Measurements from ENCODE around the gene AGO4. TPM values are rescaled to one million over a fixed set of nuclear protein-coding genes. Genes with fewer than 3 reads are reported as not detected.
"Not testable (repeated sequence)": the region's sequence is repeated elsewhere in the genome, so short reads cannot be mapped to it uniquely, and the experiment has no call there.

AGO4 gene
- total RNA-seq, 3 donors from 2014 or later (not counting 1 experiment from before 2014, with no cell fraction given) = 21.8 to 32.0 (median 31.7) TPM

DNA sequence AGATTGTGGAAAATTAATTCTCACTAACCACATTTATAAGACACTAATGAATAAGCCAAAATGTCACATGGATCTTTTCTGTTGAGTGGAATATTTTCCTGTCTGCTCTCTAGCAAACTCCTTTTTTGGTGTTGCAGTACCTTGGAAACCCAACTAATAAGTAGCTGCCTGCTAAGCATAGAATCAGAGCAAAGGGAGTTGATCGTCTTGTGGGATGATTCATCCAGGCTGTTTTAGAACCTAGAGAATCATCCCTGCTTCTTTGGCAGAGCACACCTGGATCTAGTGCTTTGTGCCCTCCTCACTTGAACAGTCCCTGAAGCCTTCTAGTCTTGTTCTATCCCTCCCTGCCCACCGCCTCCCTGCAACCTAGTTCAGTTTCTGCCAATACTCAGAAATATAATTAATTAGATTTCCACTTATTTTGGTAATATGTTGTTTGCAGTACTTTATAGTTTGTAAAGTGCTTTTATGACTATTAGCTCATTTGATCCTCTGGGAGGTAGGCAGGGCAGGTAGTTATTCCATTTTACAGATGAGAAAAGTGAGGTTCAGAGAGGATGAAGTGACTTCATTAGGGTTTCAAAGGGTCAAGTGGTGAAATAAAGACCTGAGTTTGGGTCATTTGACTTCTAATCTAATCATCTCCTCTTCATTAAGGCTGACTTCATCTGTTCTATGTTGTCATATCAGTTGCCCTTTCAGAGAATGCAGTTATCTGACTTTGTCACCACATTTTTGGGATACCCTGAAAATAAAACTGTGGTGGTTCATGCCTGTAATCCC, 2.5 kb downstream of the AGO4 start:
- 79% methylated on average over 2 of the region's 2 CpGs for WGBS (ENCODE audit: insufficient coverage)

DNA sequence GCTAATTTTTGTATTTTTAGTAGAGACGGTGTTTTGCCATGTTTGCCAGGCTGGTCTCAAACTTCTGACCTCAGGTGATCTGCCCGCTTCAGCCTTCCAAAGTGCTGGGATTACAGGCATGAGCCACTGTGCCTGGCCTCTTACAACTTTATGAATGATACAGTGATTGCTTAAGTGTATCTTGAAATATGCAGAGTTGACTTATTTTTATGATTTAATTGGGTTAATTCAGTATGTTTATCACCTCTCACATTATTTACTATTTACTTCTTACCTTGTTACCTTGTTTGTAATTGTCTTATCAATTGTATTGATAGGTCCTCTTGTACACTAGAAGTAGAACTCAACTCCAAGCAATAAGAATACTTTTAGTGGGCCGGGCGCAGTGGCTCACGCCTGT, 4.9 kb downstream of the AGO4 start:
- DNase-seq; H3K4me3 ChIP-seq (ENCODE audit: low read length); intact Hi-C loops (cut with micrococcal nuclease); H3K36me3 ChIP-seq (ENCODE audit: control insufficient read depth, insufficient read depth, low read length); ATAC-seq; H3K4me3 Mint-ChIP-seq; H3K27me3 ChIP-seq (ENCODE audit: control insufficient read depth, insufficient read depth, low read length); H3K27ac Mint-ChIP-seq; H3K9me3 Mint-ChIP-seq; H3K36me3 Mint-ChIP-seq; H3K9me3 ChIP-seq (ENCODE audit: control insufficient read depth, insufficient read depth, low read length); H3K27ac ChIP-seq (ENCODE audit: low read length); H3K27me3 Mint-ChIP-seq (ENCODE audit: low read depth in 2 of 2): not testable (repeated sequence)
- WGBS (ENCODE audit: insufficient coverage) = 95% methylated on average over 5 of the region's 5 CpGs
- peaks cover 25% of the 10 kb centered on the region for H3K4me1 ChIP-seq (ENCODE audit: control insufficient read depth, insufficient read depth, low read length)
- peaks cover 26 to 37% of the 10 kb centered on the region in 2 donors for H3K4me1 Mint-ChIP-seq

More for the DNA sequence above, 2.5 kb downstream of the AGO4 start:
- H3K9me3 Mint-ChIP-seq = no peaks in the 10 kb centered on the region
- Histone ChIP-seq H3K4me1 (ENCODE audit: control insufficient read depth, insufficient read depth, low read length) (peaks cover 30% of the 10 kb centered on the region), H3K27me3 (ENCODE audit: control insufficient read depth, insufficient read depth, low read length) (no peaks in the 10 kb centered on the region), H3K9me3 (ENCODE audit: control insufficient read depth, insufficient read depth, low read length) (no peaks in the 10 kb centered on the region), H3K27ac (ENCODE audit: low read length) (peak overlapping the region; percentile 21), H3K36me3 (ENCODE audit: control insufficient read depth, insufficient read depth, low read length) (no peaks in the 10 kb centered on the region), H3K4me3 (ENCODE audit: low read length) (no peak overlapping the region)
- no peaks in the 10 kb centered on the region for H3K27me3 Mint-ChIP-seq (ENCODE audit: low read depth in 2 of 2)
- H3K27ac Mint-ChIP-seq = peak overlapping the region; percentile 87 to 89
- ATAC-seq (no peak), DNase-seq (peak in 1 of 2 donors; percentile 6)
- no peaks in the 10 kb centered on the region for H3K36me3 Mint-ChIP-seq
- peaks cover 21 to 43% of the 10 kb centered on the region in 2 donors for H3K4me1 Mint-ChIP-seq
- H3K4me3 Mint-ChIP-seq = peak overlapping the region; percentile 93
- TF ChIP-seq, protein P1, sequence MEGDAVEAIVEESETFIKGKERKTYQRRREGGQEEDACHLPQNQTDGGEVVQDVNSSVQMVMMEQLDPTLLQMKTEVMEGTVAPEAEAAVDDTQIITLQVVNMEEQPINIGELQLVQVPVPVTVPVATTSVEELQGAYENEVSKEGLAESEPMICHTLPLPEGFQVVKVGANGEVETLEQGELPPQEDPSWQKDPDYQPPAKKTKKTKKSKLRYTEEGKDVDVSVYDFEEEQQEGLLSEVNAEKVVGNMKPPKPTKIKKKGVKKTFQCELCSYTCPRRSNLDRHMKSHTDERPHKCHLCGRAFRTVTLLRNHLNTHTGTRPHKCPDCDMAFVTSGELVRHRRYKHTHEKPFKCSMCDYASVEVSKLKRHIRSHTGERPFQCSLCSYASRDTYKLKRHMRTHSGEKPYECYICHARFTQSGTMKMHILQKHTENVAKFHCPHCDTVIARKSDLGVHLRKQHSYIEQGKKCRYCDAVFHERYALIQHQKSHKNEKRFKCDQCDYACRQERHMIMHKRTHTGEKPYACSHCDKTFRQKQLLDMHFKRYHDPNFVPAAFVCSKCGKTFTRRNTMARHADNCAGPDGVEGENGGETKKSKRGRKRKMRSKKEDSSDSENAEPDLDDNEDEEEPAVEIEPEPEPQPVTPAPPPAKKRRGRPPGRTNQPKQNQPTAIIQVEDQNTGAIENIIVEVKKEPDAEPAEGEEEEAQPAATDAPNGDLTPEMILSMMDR (IDR thresholded peaks at IDR 0.05) = no peak
- intact Hi-C loops (cut with micrococcal nuclease) = no loop called here

DNA sequence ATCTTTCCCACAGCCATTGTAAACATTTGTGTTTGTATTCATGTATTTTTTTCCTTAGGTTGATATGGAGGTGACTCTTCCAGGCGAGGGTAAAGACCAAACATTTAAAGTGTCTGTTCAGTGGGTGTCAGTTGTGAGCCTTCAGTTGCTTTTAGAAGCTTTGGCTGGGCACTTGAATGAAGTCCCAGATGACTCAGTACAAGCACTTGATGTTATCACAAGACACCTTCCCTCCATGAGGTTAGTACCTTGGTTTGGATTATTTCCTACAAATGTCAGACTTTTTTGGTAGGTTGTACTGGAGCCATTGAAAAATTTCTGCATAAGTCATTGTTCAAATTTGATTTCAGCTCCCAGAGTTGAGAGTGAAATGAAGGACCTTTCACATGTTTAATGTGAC, 17.4 kb downstream of the AGO4 start:
- Mint-ChIP-seq H3K4me1 (no peaks in the 10 kb centered on the region), H3K4me3 (no peak overlapping the region), H3K36me3 (no peaks in the 10 kb centered on the region), H3K27ac (no peak overlapping the region), H3K9me3 (no peaks in the 10 kb centered on the region), H3K27me3 (ENCODE audit: low read depth in 2 of 2) (no peaks in the 10 kb centered on the region)
- intact Hi-C loops (cut with micrococcal nuclease) = no loop called here
- H3K9me3 ChIP-seq (ENCODE audit: control insufficient read depth, insufficient read depth, low read length) = no peaks in the 10 kb centered on the region
- TF ChIP-seq, protein P1 (IDR thresholded peaks at IDR 0.05) = no peak
- no peaks in the 10 kb centered on the region for H3K4me1 ChIP-seq (ENCODE audit: control insufficient read depth, insufficient read depth, low read length)
- H3K27ac ChIP-seq (ENCODE audit: low read length) = no peak overlapping the region
- no peak for ATAC-seq
- peaks cover 48% of the 10 kb centered on the region for H3K36me3 ChIP-seq (ENCODE audit: control insufficient read depth, insufficient read depth, low read length)
- WGBS (ENCODE audit: insufficient coverage) = 100% methylated on average over 1 of the region's 1 CpG
- H3K27me3 ChIP-seq (ENCODE audit: control insufficient read depth, insufficient read depth, low read length) = no peaks in the 10 kb centered on the region
- no peak for DNase-seq
- H3K4me3 ChIP-seq (ENCODE audit: low read length) = no peak overlapping the region

DNA sequence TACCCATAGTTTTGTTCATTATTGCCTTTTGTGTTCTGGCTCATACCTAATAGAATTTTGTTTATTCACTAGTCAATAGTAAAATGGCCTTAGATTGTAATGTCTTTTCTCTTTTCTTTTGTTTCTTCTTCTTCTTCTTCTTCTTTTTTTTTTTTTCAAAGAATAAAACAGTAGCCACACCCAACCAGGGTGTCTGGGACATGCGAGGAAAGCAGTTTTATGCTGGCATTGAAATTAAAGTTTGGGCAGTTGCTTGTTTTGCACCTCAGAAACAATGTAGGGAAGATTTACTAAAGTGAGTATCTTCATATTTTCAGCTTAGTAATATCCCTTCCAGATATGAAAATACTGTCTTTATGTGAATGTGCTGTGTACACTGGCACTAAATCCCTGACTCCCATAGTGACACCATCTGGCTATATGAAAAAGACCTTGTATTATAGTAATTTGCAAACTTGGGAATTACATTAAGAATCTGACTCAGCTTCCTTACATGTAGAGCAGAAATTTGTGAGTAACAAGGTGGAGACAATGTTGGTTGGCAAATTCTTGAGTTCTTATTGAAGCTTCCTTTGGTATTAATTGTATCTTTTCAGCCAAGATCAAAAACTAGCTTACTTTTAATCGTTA, 24.6 kb downstream of the AGO4 start:
- H3K27ac Mint-ChIP-seq = no peak overlapping the region
- H3K9me3 Mint-ChIP-seq = no peaks in the 10 kb centered on the region
- no peak overlapping the region for H3K27ac ChIP-seq (ENCODE audit: low read length)
- no peak overlapping the region for H3K4me3 ChIP-seq (ENCODE audit: low read length)
- DNase-seq (no peak), ATAC-seq (no peak)
- no peaks in the 10 kb centered on the region for H3K4me1 Mint-ChIP-seq
- H3K27me3 Mint-ChIP-seq (ENCODE audit: low read depth in 2 of 2) = no peaks in the 10 kb centered on the region
- TF ChIP-seq, protein P1 (IDR thresholded peaks at IDR 0.05) = no peak
- H3K36me3 Mint-ChIP-seq = peaks cover 27% of the 10 kb centered on the region
- no peaks in the 10 kb centered on the region for H3K4me1 ChIP-seq (ENCODE audit: control insufficient read depth, insufficient read depth, low read length)
- H3K27me3 ChIP-seq (ENCODE audit: control insufficient read depth, insufficient read depth, low read length) = no peaks in the 10 kb centered on the region
- H3K4me3 Mint-ChIP-seq = no peak overlapping the region
- intact Hi-C loops (cut with micrococcal nuclease) = no loop called here
- no peaks in the 10 kb centered on the region for H3K9me3 ChIP-seq (ENCODE audit: control insufficient read depth, insufficient read depth, low read length)
- peaks cover 61% of the 10 kb centered on the region for H3K36me3 ChIP-seq (ENCODE audit: control insufficient read depth, insufficient read depth, low read length)
- WGBS (ENCODE audit: insufficient coverage) = 86% methylated on average over 1 of the region's 2 CpGs

Data from natural killer cell (primary cell).